GM21576 (cell line): ENCODE data around the gene TSPAN17.
A peak's percentile ranks its signal among the peaks of the same experiment; 100 is the strongest.

ENCODE experiments used
- ATAC-seq: cut with Tn5 transposase; IDR thresholded peaks from one replicate; pipeline ENCODE4 v1.9.1; 2021; ENCODE audit warnings: mild to moderate bottlenecking, moderate library complexity; ENCODE audit not compliant: unreplicated experiment

Gene TSPAN17

DNA sequence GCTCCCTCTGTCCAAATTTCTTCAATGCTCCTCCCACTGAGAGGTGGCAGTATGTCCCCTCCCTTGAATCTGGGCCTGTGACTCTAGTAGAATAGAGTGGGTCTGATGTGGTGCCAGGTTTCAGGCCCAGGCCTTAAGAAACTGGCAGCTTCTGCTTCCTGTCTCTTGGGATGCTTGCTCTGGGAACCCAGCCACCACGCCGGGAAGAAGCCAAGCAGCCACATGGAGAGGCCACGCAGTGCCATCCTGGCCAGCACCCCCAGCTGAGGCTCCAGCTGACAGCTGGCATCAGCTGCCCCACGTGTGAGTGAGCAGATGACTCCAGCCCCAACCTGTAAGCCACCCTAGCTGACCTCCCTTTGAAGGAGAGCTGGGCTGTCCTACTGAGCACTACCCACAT is 7.3 kb upstream of the TSPAN17 start:
- no peak for ATAC-seq

DNA sequence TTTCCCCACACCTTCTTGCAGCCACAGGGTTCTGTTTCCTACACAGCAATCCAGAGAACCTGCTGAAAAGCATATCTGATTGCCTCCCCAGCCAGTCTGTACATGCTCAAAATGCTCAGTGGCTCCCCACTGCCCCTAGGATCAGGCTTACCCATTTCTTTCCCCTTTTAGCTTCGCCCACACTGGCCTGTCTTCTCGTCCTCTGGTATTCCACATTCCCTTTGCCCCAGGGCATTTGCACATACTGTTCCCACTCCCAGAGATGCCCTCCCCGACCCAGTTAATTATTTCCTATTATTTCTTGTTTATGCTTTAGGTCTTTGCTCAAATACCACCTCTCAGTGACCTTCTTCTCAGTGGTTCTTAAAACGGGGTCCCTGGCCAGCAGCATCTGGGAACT is 6.7 kb upstream of the TSPAN17 start:
- no peak for ATAC-seq

DNA sequence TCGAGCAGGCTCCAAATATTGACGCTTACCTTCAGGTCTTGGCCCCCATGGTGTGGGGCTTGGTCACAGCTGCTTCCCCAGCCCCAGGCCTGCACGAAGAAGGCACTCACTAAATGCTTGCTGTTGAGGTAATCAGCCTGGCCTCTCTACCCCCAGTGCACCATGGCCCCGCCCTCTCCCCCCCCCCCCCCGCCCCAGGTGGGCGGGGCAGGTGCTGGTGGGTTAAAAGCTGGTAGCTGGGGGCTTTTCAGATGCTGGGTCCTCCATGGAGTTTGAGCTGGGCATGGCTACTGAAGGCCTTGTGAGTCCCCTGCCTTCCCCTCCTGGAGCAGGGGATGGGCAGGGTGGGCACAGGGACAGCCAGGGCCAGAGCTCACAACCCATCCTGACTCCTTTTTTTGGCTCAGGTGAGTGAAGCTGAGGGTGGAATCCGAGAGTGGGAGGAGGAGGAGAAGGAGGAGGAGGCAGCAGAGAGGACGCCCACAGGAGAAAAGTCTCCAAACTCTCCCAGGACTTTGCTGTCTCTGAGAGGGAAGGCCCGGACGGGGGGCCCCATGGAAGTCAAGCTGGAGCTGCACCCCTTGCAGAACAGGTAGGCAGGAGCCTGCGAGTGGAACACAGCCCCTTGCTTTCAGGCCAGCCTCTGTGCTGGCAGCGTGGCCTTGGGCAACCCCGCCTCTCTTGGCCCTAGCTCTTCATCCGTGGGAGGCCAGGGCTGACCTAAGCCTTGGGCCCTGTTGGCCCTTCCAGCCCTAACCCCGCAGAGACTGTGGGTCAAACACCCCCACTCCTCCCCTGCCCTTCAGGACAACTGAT is 4.4 kb upstream of the TSPAN17 start:
- ATAC-seq, result no peak

DNA sequence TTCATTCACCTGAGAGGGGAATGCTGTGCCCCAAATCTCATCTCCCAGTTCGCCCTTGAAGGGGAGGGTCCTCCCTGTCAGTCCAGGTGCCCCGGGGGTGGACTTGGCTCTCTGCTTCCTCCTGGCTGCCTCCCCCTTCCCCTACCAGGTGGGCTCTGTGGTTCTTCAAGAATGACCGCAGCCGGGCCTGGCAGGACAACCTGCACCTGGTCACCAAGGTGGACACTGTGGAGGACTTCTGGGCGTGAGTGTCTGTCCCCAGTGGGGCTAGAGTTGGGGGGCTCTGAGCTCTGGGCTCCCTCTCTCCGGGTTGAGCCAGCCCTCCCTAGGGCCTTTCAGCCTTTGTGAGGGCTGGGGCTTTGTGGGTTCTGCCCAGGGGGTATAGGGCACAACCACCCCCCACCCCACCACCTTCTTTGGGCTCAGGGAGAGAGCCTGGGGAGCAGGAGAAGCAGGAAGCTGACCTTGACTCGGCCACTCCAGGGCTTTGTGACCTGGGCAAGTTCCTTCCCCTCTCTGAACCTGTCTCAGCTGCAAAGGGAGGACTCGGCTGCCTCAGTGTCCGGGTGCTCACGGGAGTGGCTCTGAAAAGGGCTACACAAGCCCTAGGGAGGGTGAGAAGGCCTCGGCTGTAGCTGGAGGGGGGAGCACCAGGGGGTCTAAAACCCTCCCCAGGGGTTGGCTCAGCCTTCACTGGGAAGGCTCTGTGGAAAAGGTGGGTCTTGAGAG is 3.6 kb upstream of the TSPAN17 start:
- no peak for ATAC-seq

DNA sequence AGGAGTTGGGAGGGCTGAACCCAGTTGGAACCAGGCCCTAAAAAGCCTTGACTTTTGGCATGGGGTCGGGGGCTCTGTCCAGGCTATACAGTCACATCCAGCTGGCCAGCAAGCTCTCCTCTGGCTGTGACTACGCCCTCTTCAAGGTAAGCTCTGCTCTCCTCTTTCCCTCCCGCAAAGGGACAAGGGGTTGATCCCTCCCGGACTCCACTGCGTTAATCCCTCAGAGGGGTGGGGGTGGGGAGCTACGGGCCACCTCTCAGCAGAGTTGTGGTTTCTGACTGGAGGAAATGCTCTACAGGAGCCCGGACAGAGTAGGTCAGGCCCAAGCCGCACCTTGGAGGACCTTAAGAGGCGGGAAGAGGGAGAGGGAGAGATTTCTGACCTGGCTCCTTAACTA is 3.0 kb upstream of the TSPAN17 start:
- ATAC-seq, result no peak

DNA sequence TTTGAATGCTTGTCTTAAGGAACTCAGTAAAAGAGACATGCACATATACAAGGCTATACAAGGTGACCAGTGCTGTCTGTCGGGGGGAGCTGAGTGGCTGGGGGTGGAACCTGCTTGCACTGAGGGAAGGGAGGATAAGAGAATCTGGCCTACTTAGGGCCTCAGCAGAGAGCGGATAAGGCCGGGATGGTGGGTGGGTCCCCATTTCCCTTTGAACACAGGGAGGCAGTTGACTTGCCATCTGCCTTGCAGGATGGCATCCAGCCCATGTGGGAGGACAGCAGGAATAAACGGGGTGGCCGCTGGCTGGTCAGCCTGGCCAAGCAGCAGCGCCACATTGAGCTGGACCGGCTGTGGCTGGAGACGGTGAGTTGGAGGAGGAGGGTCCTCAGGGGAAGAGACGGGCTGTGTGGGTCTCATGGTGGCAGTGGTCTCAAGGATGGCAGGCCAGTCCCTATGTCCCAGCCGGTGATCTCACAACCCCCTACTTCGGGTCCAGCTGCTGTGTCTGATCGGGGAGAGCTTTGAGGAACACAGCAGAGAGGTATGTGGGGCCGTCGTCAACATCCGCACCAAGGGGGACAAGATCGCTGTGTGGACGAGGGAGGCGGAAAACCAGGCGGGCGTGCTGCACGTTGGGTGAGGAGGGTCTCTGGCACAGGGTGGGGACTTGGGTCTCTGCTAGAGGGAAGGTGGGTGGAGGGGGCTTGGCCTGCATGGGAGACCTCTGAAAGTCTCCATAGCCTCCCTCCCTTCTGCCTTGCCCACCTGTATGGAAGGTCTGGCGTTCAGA is 2.2 kb upstream of the TSPAN17 start:
- no peak for ATAC-seq

GRCh38 chr5:176646049-176646706 is 1.1 kb upstream of the TSPAN17 start:
- ATAC-seq, result no peak

DNA sequence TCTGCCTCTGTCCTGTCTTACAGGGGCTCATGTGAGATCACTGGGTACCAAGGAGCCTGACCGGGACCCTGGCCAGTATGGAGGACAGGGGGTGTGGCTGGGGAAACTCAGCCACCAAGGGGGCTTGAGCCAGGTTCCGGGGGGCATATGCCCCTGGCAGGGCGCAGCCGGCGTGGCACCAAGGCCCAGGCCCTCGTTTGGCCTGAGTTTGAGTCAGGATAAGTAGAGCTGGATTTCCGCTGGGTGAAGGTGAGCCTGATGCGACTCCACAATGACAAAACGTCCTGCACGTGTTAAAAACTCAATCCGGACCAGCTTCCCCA is 616 bp upstream of the TSPAN17 start:
- peak; percentile 7 for ATAC-seq

GRCh38 chr5:176647843-176648473 is 674 bp downstream of the TSPAN17 start:
- no peak for ATAC-seq

GRCh38 chr5:176648474-176649194 is 1.4 kb downstream of the TSPAN17 start:
- no peak for ATAC-seq

- no peak for ATAC-seq
Observed at GRCh38 chr5:176650354-176650884, 3.1 kb downstream of the TSPAN17 start.

GRCh38 chr5:176651472-176651980 is 4.2 kb downstream of the TSPAN17 start:
- no peak for ATAC-seq

GRCh38 chr5:176652136-176652535 is 4.9 kb downstream of the TSPAN17 start:
- ATAC-seq, result no peak

GRCh38 chr5:176653401-176654385 is 6.4 kb downstream of the TSPAN17 start:
- ATAC-seq, result no peak

GRCh38 chr5:176654856-176655255 is 7.6 kb downstream of the TSPAN17 start:
- no peak for ATAC-seq

DNA sequence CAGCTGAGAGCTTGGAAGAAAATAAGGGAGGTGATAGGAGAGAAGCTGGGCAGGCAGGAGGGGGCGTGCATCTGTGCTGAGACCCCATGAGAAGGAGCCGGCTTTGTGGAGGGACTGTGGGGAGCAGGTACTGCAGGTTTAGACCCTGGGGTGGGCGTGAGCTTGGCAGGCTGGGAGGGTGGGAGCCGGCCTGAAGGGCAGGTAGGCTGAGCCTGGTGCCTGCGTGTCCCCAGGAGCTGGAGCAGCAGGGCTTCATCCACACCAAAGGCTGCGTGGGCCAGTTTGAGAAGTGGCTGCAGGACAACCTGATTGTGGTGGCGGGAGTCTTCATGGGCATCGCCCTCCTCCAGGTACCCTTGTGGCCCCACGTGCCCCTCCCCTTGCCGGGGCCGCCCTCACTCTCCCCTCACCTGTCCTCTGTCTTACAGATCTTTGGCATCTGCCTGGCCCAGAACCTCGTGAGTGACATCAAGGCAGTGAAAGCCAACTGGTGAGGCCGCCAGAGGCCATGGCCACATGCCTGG is 9.2 kb downstream of the TSPAN17 start:
- no peak for ATAC-seq

DNA sequence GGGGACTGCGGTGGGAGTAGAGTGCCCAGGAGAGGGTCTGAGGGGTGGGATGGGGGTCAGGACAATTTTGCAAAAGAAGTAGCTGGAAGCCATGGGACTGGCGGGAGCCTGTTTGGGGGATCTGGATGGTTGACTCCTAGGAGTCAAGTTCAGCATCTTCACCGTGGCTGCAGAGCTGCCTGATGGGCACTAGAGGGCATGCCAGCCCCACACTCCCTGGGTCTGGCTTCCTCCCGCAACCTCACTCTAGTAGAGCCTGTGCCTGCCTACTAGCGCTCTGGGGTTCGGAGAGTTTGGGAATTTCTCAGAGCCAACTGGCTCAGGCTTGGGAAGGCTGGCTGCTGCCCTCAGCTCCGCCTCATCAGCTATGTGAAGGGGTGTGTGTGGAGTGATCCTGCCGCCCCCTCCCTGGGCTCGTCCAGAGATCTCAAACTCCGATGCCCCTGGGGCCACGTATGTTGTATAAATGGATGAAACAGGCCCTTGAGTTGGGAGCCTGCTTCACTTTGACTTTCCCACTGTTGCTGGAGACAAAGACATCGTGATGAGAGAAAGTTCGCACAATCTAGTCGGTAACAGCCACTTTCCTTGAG is 10.8 kb downstream of the TSPAN17 start:
- peak; percentile 47 for ATAC-seq
